ENCODE results near the gene FXYD5. TPM values are rescaled to one million over a fixed set of nuclear protein-coding genes. Genes with fewer than 3 reads are reported as not detected.

FXYD5 gene
- total RNA-seq, 1 donor from 2014 or later, result 138 TPM

GRCh38 chr19:35114353-35115176 is 40.0 kb upstream of the FXYD5 start:
- no peak overlapping the region for H3K27ac ChIP-seq
- TF ChIP-seq, protein P1, sequence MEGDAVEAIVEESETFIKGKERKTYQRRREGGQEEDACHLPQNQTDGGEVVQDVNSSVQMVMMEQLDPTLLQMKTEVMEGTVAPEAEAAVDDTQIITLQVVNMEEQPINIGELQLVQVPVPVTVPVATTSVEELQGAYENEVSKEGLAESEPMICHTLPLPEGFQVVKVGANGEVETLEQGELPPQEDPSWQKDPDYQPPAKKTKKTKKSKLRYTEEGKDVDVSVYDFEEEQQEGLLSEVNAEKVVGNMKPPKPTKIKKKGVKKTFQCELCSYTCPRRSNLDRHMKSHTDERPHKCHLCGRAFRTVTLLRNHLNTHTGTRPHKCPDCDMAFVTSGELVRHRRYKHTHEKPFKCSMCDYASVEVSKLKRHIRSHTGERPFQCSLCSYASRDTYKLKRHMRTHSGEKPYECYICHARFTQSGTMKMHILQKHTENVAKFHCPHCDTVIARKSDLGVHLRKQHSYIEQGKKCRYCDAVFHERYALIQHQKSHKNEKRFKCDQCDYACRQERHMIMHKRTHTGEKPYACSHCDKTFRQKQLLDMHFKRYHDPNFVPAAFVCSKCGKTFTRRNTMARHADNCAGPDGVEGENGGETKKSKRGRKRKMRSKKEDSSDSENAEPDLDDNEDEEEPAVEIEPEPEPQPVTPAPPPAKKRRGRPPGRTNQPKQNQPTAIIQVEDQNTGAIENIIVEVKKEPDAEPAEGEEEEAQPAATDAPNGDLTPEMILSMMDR (IDR thresholded peaks at IDR 0.05), result peak; percentile 93 to 99 (median 98)
- peaks cover 4 to 6% of the 10 kb centered on the region in 2 donors for H3K4me1 ChIP-seq
- DNase-seq (ENCODE audit: low spot score in 2 of 2), result peak in 1 of 2 donors; percentile 80
- no peaks in the 10 kb centered on the region for H3K9me3 ChIP-seq
- H3K36me3 ChIP-seq, result no peaks in the 10 kb centered on the region
- H3K4me3 ChIP-seq, result peak overlapping the region; percentile 10 to 55
- no peaks in the 10 kb centered on the region for H3K27me3 ChIP-seq
- intact Hi-C loops (cut with DNase I), result loop anchor here (1.0 to 2.0 kb wide), 3 partner anchors 10 to 154 kb away; partner anchors contain the start of genes LGI4 and USF2

DNA sequence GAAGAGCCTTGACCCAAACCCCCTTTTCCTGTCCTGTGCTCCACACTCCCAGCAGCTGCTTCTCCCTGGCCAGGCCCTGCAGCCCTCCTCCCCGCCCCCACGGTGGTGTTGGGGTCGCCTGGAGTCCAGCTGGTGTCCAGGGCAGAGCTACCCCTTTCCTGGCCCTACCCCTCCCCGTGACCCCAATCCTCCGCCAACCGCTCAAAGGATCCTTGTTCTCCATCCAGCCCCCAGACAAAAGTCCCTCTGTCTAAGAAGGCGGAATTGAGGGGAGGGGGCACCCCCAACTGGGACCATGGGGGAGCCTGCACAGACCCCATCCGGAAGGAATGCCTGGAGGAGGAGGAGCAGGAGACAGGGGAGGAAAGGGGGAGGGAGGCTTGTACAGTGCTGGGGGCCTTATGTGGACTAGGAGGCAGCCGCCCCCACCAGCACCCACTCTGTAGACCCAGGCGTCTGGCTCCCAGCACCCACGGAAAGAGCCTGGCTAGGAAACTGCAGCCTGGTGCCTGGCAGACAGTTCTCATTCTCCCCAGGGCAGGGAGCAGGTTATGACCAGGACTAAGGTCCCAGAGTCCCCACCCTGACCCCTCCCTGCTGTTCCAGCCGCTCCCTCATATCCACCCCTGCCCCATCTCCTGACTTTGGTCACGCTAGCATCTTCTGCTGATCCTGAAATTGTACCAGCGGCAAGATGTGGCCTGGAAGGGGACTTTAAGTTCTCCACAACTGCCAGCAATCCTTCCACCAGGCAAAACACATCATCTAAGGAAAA is 39.2 kb upstream of the FXYD5 start, which contains the start of gene FXYD3:
Gene FXYD3 (plus strand): TSS at position 647 of the 775 bp plus-strand sequence. CDS start 3,554 bp downstream, outside the sequence.
- no peaks in the 10 kb centered on the region for H3K36me3 ChIP-seq
- H3K9me3 ChIP-seq, result no peaks in the 10 kb centered on the region
- peaks cover 4 to 6% of the 10 kb centered on the region in 2 donors for H3K4me1 ChIP-seq
- peak within 1 kb of the TSS; percentile 10 to 55 for H3K4me3 ChIP-seq
- H3K27ac ChIP-seq, result no peak within 1 kb of the TSS
- DNase-seq (ENCODE audit: low spot score in 2 of 2), result no peak
- no peaks in the 10 kb centered on the region for H3K27me3 ChIP-seq
- TF ChIP-seq, protein P1 (IDR thresholded peaks at IDR 0.05), result no peak
- intact Hi-C loops (cut with DNase I), result loop anchor here (2.0 kb wide), 1 partner anchor 153 kb away; the partner anchor contains the start of gene USF2

DNA sequence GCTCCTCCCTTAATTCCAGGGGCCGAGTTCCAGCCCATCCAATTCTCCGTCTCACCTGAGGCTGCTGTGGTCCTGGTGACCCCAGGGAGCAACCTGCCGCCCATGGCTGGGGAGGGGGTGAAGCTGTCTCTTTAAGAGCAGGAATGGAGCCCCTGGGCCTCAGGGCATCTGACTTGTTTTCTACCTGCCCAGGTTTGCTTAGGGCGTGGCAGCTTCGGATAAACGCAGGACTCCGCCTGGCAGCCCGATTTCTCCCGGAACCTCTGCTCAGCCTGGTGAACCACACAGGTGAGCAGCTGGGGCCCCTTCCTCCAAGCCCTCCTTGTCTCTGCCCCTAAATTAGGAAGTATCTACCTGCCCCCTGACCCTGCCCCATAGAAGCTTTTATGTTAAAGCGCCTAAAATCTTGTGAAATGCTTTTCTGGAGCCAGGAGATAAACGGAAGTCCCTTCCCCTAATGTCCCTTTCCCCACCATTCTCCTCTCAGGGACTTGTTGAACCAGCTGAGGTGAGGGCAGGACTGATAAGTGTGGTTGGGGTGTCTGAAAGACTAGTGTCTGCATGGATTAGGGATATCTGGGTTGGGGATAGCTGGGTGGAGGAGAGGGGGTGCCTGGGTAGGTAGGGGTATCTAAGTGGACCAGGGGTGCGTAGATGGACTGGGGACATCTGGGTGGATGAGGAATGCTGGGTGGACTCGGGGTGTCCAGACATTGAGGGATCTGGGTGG is 38.3 kb upstream of the FXYD5 start:
- intact Hi-C loops (cut with DNase I), result no loop called here
- no peak for DNase-seq (ENCODE audit: low spot score in 2 of 2)
- H3K27me3 ChIP-seq, result no peaks in the 10 kb centered on the region
- H3K4me1 ChIP-seq, result peaks cover 4 to 6% of the 10 kb centered on the region in 2 donors
- no peaks in the 10 kb centered on the region for H3K9me3 ChIP-seq
- H3K4me3 ChIP-seq, result no peak overlapping the region
- no peaks in the 10 kb centered on the region for H3K36me3 ChIP-seq
- H3K27ac ChIP-seq, result no peak overlapping the region
- TF ChIP-seq, protein P1 (IDR thresholded peaks at IDR 0.05), result no peak

- no peaks in the 10 kb centered on the region for H3K9me3 ChIP-seq
- no peak overlapping the region for H3K27ac ChIP-seq
- intact Hi-C loops (cut with DNase I), result no loop called here
- no peak overlapping the region for H3K4me3 ChIP-seq
- TF ChIP-seq, protein P1 (IDR thresholded peaks at IDR 0.05), result no peak
- H3K36me3 ChIP-seq, result no peaks in the 10 kb centered on the region
- DNase-seq (ENCODE audit: low spot score in 2 of 2), result no peak
- no peaks in the 10 kb centered on the region for H3K27me3 ChIP-seq
- H3K4me1 ChIP-seq, result peaks cover 4 to 6% of the 10 kb centered on the region in 2 donors
These were observed 37.4 kb upstream of the FXYD5 start for GRCh38 chr19:35117116-35117515.

DNA sequence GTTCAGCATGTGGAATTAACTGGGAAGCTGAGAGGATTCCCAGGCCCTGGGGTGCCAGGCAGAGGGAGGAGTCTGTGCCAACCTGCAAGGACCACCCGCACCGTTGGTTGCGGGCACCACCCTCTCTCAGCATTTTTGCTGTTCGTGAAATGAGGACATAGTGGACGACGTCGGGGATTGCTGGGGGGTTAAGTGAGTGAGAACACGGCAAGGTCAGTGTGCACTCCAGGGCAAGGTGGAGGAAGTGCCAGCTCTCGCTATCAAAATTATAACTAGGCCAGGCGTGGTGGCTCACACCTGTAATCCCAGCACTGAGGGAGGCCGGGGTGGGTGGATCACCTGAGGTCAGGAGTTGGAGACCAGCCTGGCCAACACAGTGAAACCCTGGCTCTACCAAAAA is 36.7 kb upstream of the FXYD5 start:
- H3K9me3 ChIP-seq, result no peaks in the 10 kb centered on the region
- intact Hi-C loops (cut with DNase I), result no loop called here
- DNase-seq (ENCODE audit: low spot score in 2 of 2), result no peak
- no peak overlapping the region for H3K4me3 ChIP-seq
- no peak overlapping the region for H3K27ac ChIP-seq
- TF ChIP-seq, protein P1 (IDR thresholded peaks at IDR 0.05), result no peak
- no peaks in the 10 kb centered on the region for H3K36me3 ChIP-seq
- H3K4me1 ChIP-seq, result peaks cover 4 to 6% of the 10 kb centered on the region in 2 donors
- H3K27me3 ChIP-seq, result no peaks in the 10 kb centered on the region
